OCI-LY1 (cell line): ENCODE data around the gene TEAD1.

Experiments
- H2AFZ ChIP-seq: fragments of 200-600 bp; sonication (generic), shearing (Covaris generic); 2 replicates; pipeline ENCODE4 v1.6.0; 2014; ENCODE audit warnings: antibody characterized with exemption, mild to moderate bottlenecking, low read length
- H3F3A ChIP-seq: fragments of 200-600 bp; sonication (generic), shearing (Covaris generic); 2 replicates; pipeline ENCODE4 v1.6.0; 2014; ENCODE audit warnings: mild to moderate bottlenecking, antibody characterized with exemption, low read length, moderate library complexity; ENCODE audit not compliant: insufficient read depth
- H3K27ac ChIP-seq: fragments of 200-600 bp; sonication (generic); 2 replicates; pipeline ENCODE4 v1.5.1; 2014; ENCODE audit warnings: low read length, mixed run types, mild to moderate bottlenecking, low read depth; ENCODE audit not compliant: poor library complexity, severe bottlenecking
- H3K27me3 ChIP-seq: fragments of 200-600 bp; sonication (generic); 2 replicates; pipeline ENCODE4 v1.6.0; 2014; ENCODE audit warnings: antibody characterized with exemption, mild to moderate bottlenecking, low read length, moderate library complexity; ENCODE audit not compliant: insufficient read depth
- H3K36me3 ChIP-seq: fragments of 200-600 bp; sonication (generic); 2 replicates; pipeline ENCODE4 v1.6.1; 2014; ENCODE audit warnings: mild to moderate bottlenecking, antibody characterized with exemption, low read length, moderate library complexity, mixed read lengths; ENCODE audit not compliant: insufficient read depth
- H3K4me1 ChIP-seq: fragments of 200-600 bp; sonication (generic); 2 replicates; pipeline ENCODE4 v1.5.1; 2014; ENCODE audit warnings: mild to moderate bottlenecking, low read length, moderate library complexity; ENCODE audit not compliant: insufficient read depth, severe bottlenecking
- H3K4me2 ChIP-seq: fragments of 200-600 bp; sonication (generic), shearing (Covaris generic); 2 replicates; pipeline ENCODE4 v1.6.1; 2014; ENCODE audit warnings: low read length
- H3K4me3 ChIP-seq: fragments of 200-600 bp; sonication (generic); 2 replicates; pipeline ENCODE4 v1.5.1; 2014; ENCODE audit warnings: low read length, low read depth, mild to moderate bottlenecking, mixed read lengths; ENCODE audit not compliant: poor library complexity, severe bottlenecking
- H3K79me2 ChIP-seq: fragments of 200-600 bp; shearing (Covaris generic); 2 replicates; pipeline ENCODE4 v1.6.1; 2016; ENCODE audit warnings: mixed run types, low read length, mixed read lengths; ENCODE audit not compliant: insufficient read depth
- H3K9ac ChIP-seq: fragments of 200-600 bp; sonication (generic), shearing (Covaris generic); 2 replicates; pipeline ENCODE4 v1.6.1; 2014; ENCODE audit warnings: mild to moderate bottlenecking, low read length, mixed read lengths
- H3K9me2 ChIP-seq: fragments of 200-600 bp; sonication (generic), shearing (Covaris generic); 2 replicates; pipeline ENCODE4 v1.6.1; 2014; ENCODE audit warnings: low read depth, mild to moderate bottlenecking, low read length, mixed read lengths
- H3K9me3 ChIP-seq: fragments of 200-600 bp; shearing (Covaris generic); 2 replicates; pipeline ENCODE4 v1.6.1; 2014; ENCODE audit warnings: low read length, mixed read lengths
- H4K20me1 ChIP-seq: fragments of 200-600 bp; sonication (generic), shearing (Covaris generic); 2 replicates; pipeline ENCODE4 v1.6.0; 2016; ENCODE audit warnings: mild to moderate bottlenecking, low read length; ENCODE audit not compliant: insufficient read depth
- EZH2 ChIP-seq: fragments of 200-600 bp; sonication (generic), shearing (Covaris generic); IDR thresholded peaks from 2 replicates; pipeline ENCODE4 v1.8.0; 2017; ENCODE audit warnings: borderline replicate concordance, mixed run types, mild to moderate bottlenecking, antibody characterized with exemption, low read length, moderate library complexity, mixed read lengths
- TF ChIP-seq, protein P1 (sequence below): fragments of 200-600 bp; sonication (generic), shearing (Covaris generic); IDR thresholded peaks from 2 replicates; pipeline ENCODE4 v1.5.1; 2017; ENCODE audit warnings: mild to moderate bottlenecking, antibody characterized with exemption, low read length, moderate library complexity, mixed read lengths

TEAD1 gene

GRCh38 chr11:12673924-12674570 lies at the start of gene TEAD1:
Gene TEAD1 (plus strand): TSS chr11:12674421.
- H3K9ac ChIP-seq: no peak within 1 kb of the TSS
- no peaks in the 10 kb centered on the region for H3K79me2 ChIP-seq
- no peaks in the 10 kb centered on the region for H3K36me3 ChIP-seq
- no peaks in the 10 kb centered on the region for H3K9me2 ChIP-seq
- H3K9me3 ChIP-seq: no peaks in the 10 kb centered on the region
- no peak within 1 kb of the TSS for H2AFZ ChIP-seq
- no peaks in the 10 kb centered on the region for H3F3A ChIP-seq
- TF ChIP-seq, protein P1, sequence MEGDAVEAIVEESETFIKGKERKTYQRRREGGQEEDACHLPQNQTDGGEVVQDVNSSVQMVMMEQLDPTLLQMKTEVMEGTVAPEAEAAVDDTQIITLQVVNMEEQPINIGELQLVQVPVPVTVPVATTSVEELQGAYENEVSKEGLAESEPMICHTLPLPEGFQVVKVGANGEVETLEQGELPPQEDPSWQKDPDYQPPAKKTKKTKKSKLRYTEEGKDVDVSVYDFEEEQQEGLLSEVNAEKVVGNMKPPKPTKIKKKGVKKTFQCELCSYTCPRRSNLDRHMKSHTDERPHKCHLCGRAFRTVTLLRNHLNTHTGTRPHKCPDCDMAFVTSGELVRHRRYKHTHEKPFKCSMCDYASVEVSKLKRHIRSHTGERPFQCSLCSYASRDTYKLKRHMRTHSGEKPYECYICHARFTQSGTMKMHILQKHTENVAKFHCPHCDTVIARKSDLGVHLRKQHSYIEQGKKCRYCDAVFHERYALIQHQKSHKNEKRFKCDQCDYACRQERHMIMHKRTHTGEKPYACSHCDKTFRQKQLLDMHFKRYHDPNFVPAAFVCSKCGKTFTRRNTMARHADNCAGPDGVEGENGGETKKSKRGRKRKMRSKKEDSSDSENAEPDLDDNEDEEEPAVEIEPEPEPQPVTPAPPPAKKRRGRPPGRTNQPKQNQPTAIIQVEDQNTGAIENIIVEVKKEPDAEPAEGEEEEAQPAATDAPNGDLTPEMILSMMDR: no peak
- no peak for TF ChIP-seq EZH2
- no peaks in the 10 kb centered on the region for H4K20me1 ChIP-seq
- H3K4me3 ChIP-seq: no peak within 1 kb of the TSS
- no peak within 1 kb of the TSS for H3K27ac ChIP-seq
- no peak within 1 kb of the TSS for H3K4me2 ChIP-seq
- no peaks in the 10 kb centered on the region for H3K4me1 ChIP-seq
- no peaks in the 10 kb centered on the region for H3K27me3 ChIP-seq

GRCh38 chr11:12624595-12624994 lies 49.6 kb upstream of the TEAD1 start:
- Histone ChIP-seq H3K9ac (no peak overlapping the region), H3K36me3 (no peaks in the 10 kb centered on the region), H3K27me3 (no peaks in the 10 kb centered on the region), H3K9me2 (no peaks in the 10 kb centered on the region), H3K4me3 (no peak overlapping the region), H3K4me2 (no peak overlapping the region), H3F3A (no peaks in the 10 kb centered on the region), H3K79me2 (no peaks in the 10 kb centered on the region), H3K9me3 (peaks cover 3% of the 10 kb centered on the region; the same call in 1 of the 2 replicates), H3K4me1 (no peaks in the 10 kb centered on the region), H2AFZ (no peak overlapping the region), H3K27ac (no peak overlapping the region), H4K20me1 (no peaks in the 10 kb centered on the region)
- no peak for TF ChIP-seq EZH2
- TF ChIP-seq, protein P1: no peak

DNA sequence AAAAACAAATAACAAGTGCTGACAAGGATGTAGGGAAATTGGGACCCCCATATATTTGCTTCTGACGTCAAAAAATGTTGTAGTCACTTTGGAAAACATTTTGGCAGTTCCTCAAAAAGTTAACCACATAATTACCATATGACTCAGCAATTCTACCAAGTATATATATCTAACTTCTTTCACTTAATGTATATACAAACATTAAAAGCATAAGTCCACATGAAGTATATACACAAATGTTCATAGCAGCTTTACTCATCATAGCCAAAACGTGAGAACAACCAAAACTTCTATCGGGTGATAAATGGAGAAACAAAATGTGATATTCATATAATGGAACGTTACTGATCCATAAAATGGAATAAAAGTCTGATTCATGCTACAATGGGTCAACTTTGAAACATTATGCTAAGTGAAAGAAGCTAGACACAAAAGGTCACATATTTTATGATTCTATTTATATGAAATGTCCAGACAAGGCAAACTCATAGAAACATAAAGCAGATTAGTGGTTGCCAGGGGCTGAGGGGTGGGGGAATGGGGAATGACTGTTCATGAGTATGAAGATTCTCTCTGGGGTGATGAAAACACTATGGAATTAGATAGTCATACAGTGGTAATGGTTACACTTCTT lies 48.7 kb upstream of the TEAD1 start:
- Histone ChIP-seq H3K4me3 (no peak overlapping the region), H4K20me1 (no peaks in the 10 kb centered on the region), H3K4me2 (no peak overlapping the region), H2AFZ (no peak overlapping the region), H3F3A (no peaks in the 10 kb centered on the region), H3K9me3 (peaks cover 3% of the 10 kb centered on the region; the same call in 1 of the 2 replicates), H3K4me1 (no peaks in the 10 kb centered on the region), H3K36me3 (no peaks in the 10 kb centered on the region), H3K9ac (no peak overlapping the region), H3K79me2 (no peaks in the 10 kb centered on the region), H3K9me2 (no peaks in the 10 kb centered on the region), H3K27me3 (no peaks in the 10 kb centered on the region), H3K27ac (no peak overlapping the region)
- TF ChIP-seq, protein P1: no peak
